ENCODE measurements around the gene TNRC18. TPM values are rescaled to one million over a fixed set of nuclear protein-coding genes. Genes with fewer than 3 reads are reported as not detected.

The TNRC18 gene
- total and polyA plus RNA-seq, 9 of the 15 experiments (the other 6 are each of a cell fraction or from before 2014, with no cell fraction given), result 0.03 to 43.2 (median 18.0) TPM

DNA sequence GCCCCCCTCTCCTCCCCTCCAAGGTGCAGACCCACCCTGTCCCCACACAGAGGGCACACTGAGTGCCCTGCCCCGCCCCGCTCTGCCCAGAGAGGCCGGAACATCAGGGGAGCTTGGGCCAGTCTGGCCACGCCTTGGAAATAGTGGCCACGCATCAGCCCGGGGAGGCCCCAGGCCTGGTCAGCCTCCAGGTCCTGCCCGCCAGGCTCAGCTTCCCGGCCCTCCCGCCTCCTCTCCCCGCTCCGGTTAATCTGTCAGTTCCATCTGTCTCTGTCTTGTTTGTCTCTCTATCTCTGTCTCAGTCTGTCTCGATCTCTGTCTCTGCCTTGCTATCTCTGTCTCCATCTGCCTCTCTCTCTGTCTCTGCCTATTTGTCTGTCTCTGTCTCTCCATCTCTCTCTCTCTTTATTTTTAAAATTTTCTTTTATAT, 28.9 kb upstream of the TNRC18 start (continued):
- TF ChIP-seq ATF7 (IDR thresholded peaks at IDR 0.05) (no peak), STAT5A (IDR thresholded peaks at IDR 0.05; ENCODE audit: borderline replicate concordance, low read length) (peak; percentile 22; the same call in 1 of the 2 replicates), ZNF165 (CRISPR knock-in tag; IDR thresholded peaks at IDR 0.05; ENCODE audit: borderline replicate concordance) (no peak), CLOCK (CRISPR knock-in tag; IDR thresholded peaks at IDR 0.05; ENCODE audit: borderline replicate concordance) (no peak), TEAD4 (IDR thresholded peaks at IDR 0.05; ENCODE audit: low read length) (peak; percentile 82), TEAD4 (CRISPR knock-in tag; IDR thresholded peaks at IDR 0.05; ENCODE audit: borderline replicate concordance) (no peak), NFIC (IDR thresholded peaks at IDR 0.05) (peak; percentile 69), EGR1 (conservative IDR thresholded peaks at IDR 0.05) (peak; percentile 45), ZNF699 (CRISPR knock-in tag; IDR thresholded peaks at IDR 0.05; ENCODE audit: insufficient replicate concordance) (no peak), PYGO2 (tag; IDR thresholded peaks at IDR 0.05) (no peak), ZBTB26 (CRISPR knock-in tag; IDR thresholded peaks at IDR 0.05) (0 out of 2 replicates have a peak, but pooled peaks have one; percentile 22), PCBP1 (IDR thresholded peaks at IDR 0.05; ENCODE audit: low read depth, low read length, poor library complexity, severe bottlenecking) (no peak), ZFP30 (CRISPR knock-in tag; IDR thresholded peaks at IDR 0.05; ENCODE audit: borderline replicate concordance) (no peak), POLR2H (tag; IDR thresholded peaks at IDR 0.05; ENCODE audit: low read depth) (no peak), SIN3B (IDR thresholded peaks at IDR 0.05; ENCODE audit: low read depth) (no peak), ZNF431 (CRISPR knock-in tag; IDR thresholded peaks at IDR 0.05) (no peak), POLR2A (conservative IDR thresholded peaks at IDR 0.05) (no peak)
- TF ChIP-seq, protein P1, sequence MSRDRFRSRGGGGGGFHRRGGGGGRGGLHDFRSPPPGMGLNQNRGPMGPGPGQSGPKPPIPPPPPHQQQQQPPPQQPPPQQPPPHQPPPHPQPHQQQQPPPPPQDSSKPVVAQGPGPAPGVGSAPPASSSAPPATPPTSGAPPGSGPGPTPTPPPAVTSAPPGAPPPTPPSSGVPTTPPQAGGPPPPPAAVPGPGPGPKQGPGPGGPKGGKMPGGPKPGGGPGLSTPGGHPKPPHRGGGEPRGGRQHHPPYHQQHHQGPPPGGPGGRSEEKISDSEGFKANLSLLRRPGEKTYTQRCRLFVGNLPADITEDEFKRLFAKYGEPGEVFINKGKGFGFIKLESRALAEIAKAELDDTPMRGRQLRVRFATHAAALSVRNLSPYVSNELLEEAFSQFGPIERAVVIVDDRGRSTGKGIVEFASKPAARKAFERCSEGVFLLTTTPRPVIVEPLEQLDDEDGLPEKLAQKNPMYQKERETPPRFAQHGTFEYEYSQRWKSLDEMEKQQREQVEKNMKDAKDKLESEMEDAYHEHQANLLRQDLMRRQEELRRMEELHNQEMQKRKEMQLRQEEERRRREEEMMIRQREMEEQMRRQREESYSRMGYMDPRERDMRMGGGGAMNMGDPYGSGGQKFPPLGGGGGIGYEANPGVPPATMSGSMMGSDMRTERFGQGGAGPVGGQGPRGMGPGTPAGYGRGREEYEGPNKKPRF (IDR thresholded peaks at IDR 0.05; ENCODE audit: low read depth, low read length), result no peak
- TF ChIP-seq, protein P2, sequence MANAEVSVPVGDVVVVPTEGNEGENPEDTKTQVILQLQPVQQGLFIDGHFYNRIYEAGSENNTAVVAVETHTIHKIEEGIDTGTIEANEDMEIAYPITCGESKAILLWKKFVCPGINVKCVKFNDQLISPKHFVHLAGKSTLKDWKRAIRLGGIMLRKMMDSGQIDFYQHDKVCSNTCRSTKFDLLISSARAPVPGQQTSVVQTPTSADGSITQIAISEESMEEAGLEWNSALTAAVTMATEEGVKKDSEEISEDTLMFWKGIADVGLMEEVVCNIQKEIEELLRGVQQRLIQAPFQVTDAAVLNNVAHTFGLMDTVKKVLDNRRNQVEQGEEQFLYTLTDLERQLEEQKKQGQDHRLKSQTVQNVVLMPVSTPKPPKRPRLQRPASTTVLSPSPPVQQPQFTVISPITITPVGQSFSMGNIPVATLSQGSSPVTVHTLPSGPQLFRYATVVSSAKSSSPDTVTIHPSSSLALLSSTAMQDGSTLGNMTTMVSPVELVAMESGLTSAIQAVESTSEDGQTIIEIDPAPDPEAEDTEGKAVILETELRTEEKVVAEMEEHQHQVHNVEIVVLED (CRISPR knock-in tag; IDR thresholded peaks at IDR 0.05), result no peak
- TF ChIP-seq, protein P3, sequence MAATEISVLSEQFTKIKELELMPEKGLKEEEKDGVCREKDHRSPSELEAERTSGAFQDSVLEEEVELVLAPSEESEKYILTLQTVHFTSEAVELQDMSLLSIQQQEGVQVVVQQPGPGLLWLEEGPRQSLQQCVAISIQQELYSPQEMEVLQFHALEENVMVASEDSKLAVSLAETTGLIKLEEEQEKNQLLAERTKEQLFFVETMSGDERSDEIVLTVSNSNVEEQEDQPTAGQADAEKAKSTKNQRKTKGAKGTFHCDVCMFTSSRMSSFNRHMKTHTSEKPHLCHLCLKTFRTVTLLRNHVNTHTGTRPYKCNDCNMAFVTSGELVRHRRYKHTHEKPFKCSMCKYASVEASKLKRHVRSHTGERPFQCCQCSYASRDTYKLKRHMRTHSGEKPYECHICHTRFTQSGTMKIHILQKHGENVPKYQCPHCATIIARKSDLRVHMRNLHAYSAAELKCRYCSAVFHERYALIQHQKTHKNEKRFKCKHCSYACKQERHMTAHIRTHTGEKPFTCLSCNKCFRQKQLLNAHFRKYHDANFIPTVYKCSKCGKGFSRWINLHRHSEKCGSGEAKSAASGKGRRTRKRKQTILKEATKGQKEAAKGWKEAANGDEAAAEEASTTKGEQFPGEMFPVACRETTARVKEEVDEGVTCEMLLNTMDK (IDR thresholded peaks at IDR 0.05; ENCODE audit: borderline replicate concordance, insufficient read depth, low read depth, low read length, poor library complexity, severe bottlenecking), result no peak
